ENCODE results near the gene ARID1B. TPM values are rescaled to one million over a fixed set of nuclear protein-coding genes. Genes with fewer than 3 reads are reported as not detected.
A peak's percentile ranks its signal among the peaks of the same experiment; 100 is the strongest.

Gene ARID1B
- total and polyA plus RNA-seq, 4 donors = 7.0 to 49.0 (median 24.2) TPM

GRCh38 chr6:156954191-156954590 is 177.0 kb downstream of the ARID1B start:
- Histone ChIP-seq H3K9ac (ENCODE audit: low read depth in 1 of 2, low read length in 2 of 2) (no peak overlapping the region), H3K27ac (ENCODE audit: low read depth in 1 of 2, low read length in 2 of 2) (no peak overlapping the region), H3K27me3 (ENCODE audit: control insufficient read depth in 4 of 4, insufficient read depth in 4 of 4, low read length in 3 of 4) (no peaks in the 10 kb centered on the region), H3K4me3 (ENCODE audit: low read depth in 1 of 3, low read length in 3 of 3) (no peak overlapping the region), H3K36me3 (ENCODE audit: control insufficient read depth in 4 of 4, insufficient read depth in 3 of 4, low read depth in 1 of 4, low read length in 3 of 4) (no peaks in the 10 kb centered on the region), H3K4me1 (ENCODE audit: control insufficient read depth in 4 of 4, insufficient read depth in 4 of 4, low read length in 3 of 4) (peaks cover 16 to 41% (median 28%) of the 10 kb centered on the region in 4 donors), H3K9me3 (ENCODE audit: control insufficient read depth in 4 of 4, low read length in 3 of 4) (no peaks in the 10 kb centered on the region)
- no peak for TF ChIP-seq FOXA1 (IDR thresholded peaks at IDR 0.05)
- no peak for TF ChIP-seq RAD21 (IDR thresholded peaks at IDR 0.05)
- TF ChIP-seq JUND (IDR thresholded peaks at IDR 0.05) = no peak
- TF ChIP-seq HNF4A (conservative IDR thresholded peaks at IDR 0.05) = no peak
- TF ChIP-seq, protein P1, sequence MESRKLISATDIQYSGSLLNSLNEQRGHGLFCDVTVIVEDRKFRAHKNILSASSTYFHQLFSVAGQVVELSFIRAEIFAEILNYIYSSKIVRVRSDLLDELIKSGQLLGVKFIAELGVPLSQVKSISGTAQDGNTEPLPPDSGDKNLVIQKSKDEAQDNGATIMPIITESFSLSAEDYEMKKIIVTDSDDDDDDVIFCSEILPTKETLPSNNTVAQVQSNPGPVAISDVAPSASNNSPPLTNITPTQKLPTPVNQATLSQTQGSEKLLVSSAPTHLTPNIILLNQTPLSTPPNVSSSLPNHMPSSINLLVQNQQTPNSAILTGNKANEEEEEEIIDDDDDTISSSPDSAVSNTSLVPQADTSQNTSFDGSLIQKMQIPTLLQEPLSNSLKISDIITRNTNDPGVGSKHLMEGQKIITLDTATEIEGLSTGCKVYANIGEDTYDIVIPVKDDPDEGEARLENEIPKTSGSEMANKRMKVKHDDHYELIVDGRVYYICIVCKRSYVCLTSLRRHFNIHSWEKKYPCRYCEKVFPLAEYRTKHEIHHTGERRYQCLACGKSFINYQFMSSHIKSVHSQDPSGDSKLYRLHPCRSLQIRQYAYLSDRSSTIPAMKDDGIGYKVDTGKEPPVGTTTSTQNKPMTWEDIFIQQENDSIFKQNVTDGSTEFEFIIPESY (IDR thresholded peaks at IDR 0.05) = no peak
- no peak for TF ChIP-seq MAX (IDR thresholded peaks at IDR 0.05)
- no peak for TF ChIP-seq RXRA (IDR thresholded peaks at IDR 0.05)
- TF ChIP-seq FOXA2 (IDR thresholded peaks at IDR 0.05) = no peak
- no peak for TF ChIP-seq TAF1 (conservative IDR thresholded peaks at IDR 0.05)
- TF ChIP-seq, protein P2, sequence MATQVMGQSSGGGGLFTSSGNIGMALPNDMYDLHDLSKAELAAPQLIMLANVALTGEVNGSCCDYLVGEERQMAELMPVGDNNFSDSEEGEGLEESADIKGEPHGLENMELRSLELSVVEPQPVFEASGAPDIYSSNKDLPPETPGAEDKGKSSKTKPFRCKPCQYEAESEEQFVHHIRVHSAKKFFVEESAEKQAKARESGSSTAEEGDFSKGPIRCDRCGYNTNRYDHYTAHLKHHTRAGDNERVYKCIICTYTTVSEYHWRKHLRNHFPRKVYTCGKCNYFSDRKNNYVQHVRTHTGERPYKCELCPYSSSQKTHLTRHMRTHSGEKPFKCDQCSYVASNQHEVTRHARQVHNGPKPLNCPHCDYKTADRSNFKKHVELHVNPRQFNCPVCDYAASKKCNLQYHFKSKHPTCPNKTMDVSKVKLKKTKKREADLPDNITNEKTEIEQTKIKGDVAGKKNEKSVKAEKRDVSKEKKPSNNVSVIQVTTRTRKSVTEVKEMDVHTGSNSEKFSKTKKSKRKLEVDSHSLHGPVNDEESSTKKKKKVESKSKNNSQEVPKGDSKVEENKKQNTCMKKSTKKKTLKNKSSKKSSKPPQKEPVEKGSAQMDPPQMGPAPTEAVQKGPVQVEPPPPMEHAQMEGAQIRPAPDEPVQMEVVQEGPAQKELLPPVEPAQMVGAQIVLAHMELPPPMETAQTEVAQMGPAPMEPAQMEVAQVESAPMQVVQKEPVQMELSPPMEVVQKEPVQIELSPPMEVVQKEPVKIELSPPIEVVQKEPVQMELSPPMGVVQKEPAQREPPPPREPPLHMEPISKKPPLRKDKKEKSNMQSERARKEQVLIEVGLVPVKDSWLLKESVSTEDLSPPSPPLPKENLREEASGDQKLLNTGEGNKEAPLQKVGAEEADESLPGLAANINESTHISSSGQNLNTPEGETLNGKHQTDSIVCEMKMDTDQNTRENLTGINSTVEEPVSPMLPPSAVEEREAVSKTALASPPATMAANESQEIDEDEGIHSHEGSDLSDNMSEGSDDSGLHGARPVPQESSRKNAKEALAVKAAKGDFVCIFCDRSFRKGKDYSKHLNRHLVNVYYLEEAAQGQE (IDR thresholded peaks at IDR 0.05) = no peak
- no peak for TF ChIP-seq YY1 (IDR thresholded peaks at IDR 0.05)
- no peak for TF ChIP-seq GABPA (IDR thresholded peaks at IDR 0.05 in 1 of 2, conservative IDR thresholded peaks at IDR 0.05 in 1 of 2)
- no peak for TF ChIP-seq CTCF (IDR thresholded peaks at IDR 0.05; ENCODE audit: low read depth, low read length, missing input control)
- no peak for TF ChIP-seq NR2F2 (IDR thresholded peaks at IDR 0.05)
- no peak for TF ChIP-seq SP1 (IDR thresholded peaks at IDR 0.05)
- TF ChIP-seq HNF4G (IDR thresholded peaks at IDR 0.05) = no peak
- TF ChIP-seq, protein P3, sequence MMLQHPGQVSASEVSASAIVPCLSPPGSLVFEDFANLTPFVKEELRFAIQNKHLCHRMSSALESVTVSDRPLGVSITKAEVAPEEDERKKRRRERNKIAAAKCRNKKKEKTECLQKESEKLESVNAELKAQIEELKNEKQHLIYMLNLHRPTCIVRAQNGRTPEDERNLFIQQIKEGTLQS (IDR thresholded peaks at IDR 0.05) = no peak
- DNase-seq (ENCODE audit: low spot score) = no peak
- WGBS = 88% methylated on average over 2 of the region's 2 CpGs

DNA sequence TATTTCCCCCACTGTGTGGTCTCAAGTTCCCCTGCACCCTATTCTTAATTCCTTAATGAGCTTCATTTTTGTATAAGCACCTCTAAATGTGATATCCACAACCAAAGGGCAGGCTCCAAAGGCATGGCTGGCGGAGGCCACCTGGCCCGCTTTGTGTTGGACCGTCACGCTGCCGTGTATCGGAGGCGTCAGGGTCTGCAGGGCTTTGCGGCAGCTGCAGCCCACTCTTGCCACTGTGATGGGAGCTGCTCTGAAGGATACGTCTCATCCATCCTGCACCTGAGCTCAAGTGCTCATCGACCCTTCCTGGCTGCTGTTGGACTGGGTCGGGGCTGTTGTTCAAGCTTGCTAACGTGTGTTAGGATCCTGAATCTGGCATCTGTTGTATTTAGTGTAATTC is 177.6 kb downstream of the ARID1B start:
- H3K9ac ChIP-seq (ENCODE audit: low read depth in 1 of 2, low read length in 2 of 2) = no peak overlapping the region
- no peaks in the 10 kb centered on the region for H3K9me3 ChIP-seq (ENCODE audit: control insufficient read depth in 4 of 4, low read length in 3 of 4)
- no peaks in the 10 kb centered on the region for H3K27me3 ChIP-seq (ENCODE audit: control insufficient read depth in 4 of 4, insufficient read depth in 4 of 4, low read length in 3 of 4)
- 97% methylated on average over 12 of the region's 12 CpGs for WGBS
- no peak overlapping the region for H3K4me3 ChIP-seq (ENCODE audit: low read depth in 1 of 3, low read length in 3 of 3)
- no peak for DNase-seq (ENCODE audit: low spot score)
- TF ChIP-seq FOXA2 (IDR thresholded peaks at IDR 0.05) (no peak), FOXA1 (IDR thresholded peaks at IDR 0.05) (no peak), YY1 (IDR thresholded peaks at IDR 0.05) (no peak), TAF1 (conservative IDR thresholded peaks at IDR 0.05) (no peak), EGR1 (IDR thresholded peaks at IDR 0.05; ENCODE audit: low read depth in 2 of 2) (no peak)
- TF ChIP-seq, protein P3 (IDR thresholded peaks at IDR 0.05) = no peak
- H3K4me1 ChIP-seq (ENCODE audit: control insufficient read depth in 4 of 4, insufficient read depth in 4 of 4, low read length in 3 of 4) = peaks cover 16 to 41% (median 28%) of the 10 kb centered on the region in 4 donors
- no peaks in the 10 kb centered on the region for H3K36me3 ChIP-seq (ENCODE audit: control insufficient read depth in 4 of 4, insufficient read depth in 3 of 4, low read depth in 1 of 4, low read length in 3 of 4)
- peak overlapping the region; percentile 23 to 83 for H3K27ac ChIP-seq (ENCODE audit: low read depth in 1 of 2, low read length in 2 of 2)

All from liver (tissue), 9 donors.